Tibial nerve (tissue), 4 donors: ENCODE data around the gene ITGB7. TPM values are rescaled to one million over a fixed set of nuclear protein-coding genes. Genes with fewer than 3 reads are reported as not detected.
A peak's percentile ranks its signal among the peaks of the same experiment; 100 is the strongest.
"Not testable (repeated sequence)": the region's sequence is repeated elsewhere in the genome, so short reads cannot be mapped to it uniquely, and the experiment has no call there.

Experiments
- DNase-seq, 2 donors: peaks; one replicate each; pipeline ENCODE4 v3.0.0-alpha.2; 2019; ENCODE audit warnings: low spot score in 2 of 2
- H3K27ac ChIP-seq, 4 donors: fragments of 200-600 bp; sonication (generic) in 3 of 4; one replicate each; pipeline ENCODE4 v1.5.1; 2017 to 2019; ENCODE audit warnings: mild to moderate bottlenecking in 1 of 4
- H3K27me3 ChIP-seq, 2 donors: fragments of 200-600 bp; sonication (generic) in 1 of 2; one replicate each; pipeline versions ENCODE4 v1.5.1 to v1.6.0; 2017 to 2019
- H3K36me3 ChIP-seq, 3 donors: fragments of 200-600 bp; sonication (generic); one replicate each; pipeline ENCODE4 v1.5.1; 2018 to 2019
- H3K4me1 ChIP-seq, 4 donors: fragments of 200-600 bp; sonication (generic) in 3 of 4; one replicate each; pipeline ENCODE4 v1.5.1; 2017 to 2019
- H3K4me3 ChIP-seq, 4 donors: fragments of 200-600 bp; sonication (generic) in 3 of 4; one replicate each; pipeline ENCODE4 v1.5.1; 2017 to 2019; ENCODE audit warnings: mild to moderate bottlenecking in 1 of 4, moderate library complexity in 1 of 4
- H3K9me3 ChIP-seq, 4 donors: fragments of 200-600 bp; sonication (generic) in 3 of 4; one replicate each; pipeline ENCODE4 v1.5.1; 2017 to 2019
- CTCF ChIP-seq, 5 experiments: fragments of 200-600 bp in 3 of 5; fragments of 450-650 bp in 2 of 5; sonication (generic) in 3 of 5; IDR thresholded peaks; one replicate each; pipeline ENCODE4 v1.5.1; 2016 to 2019; ENCODE audit warnings: antibody characterized with exemption in 5 of 5, mild to moderate bottlenecking in 3 of 5, moderate library complexity in 2 of 5
- EP300 ChIP-seq, 2 donors: sonication (generic); formaldehyde crosslinking; IDR thresholded peaks; one replicate each; pipeline ENCODE4 v1.6.1; 2017; ENCODE audit warnings: antibody characterized with exemption in 2 of 2, mild to moderate bottlenecking in 1 of 2
- POLR2A ChIP-seq, 2 donors: fragments of 450-650 bp; IDR thresholded peaks; one replicate each; pipeline ENCODE4 v1.6.1; 2017; ENCODE audit warnings: antibody characterized with exemption in 2 of 2, mild to moderate bottlenecking in 2 of 2, moderate library complexity in 2 of 2
- WGBS, 2 donors: methylation state at CpG; one replicate each; pipeline ENCODE4 v1.1.5; 2018; 5-methylcytosine and 5-hydroxymethylcytosine counted together
- total RNA-seq, 4 donors: library from RNA; depleted of rRNA; stranded (reverse); fragments of >200 nt; gene quantifications; one replicate each; pipeline ENCODE4 v1.1.0, GENCODE V29; 2016

Gene ITGB7
- total RNA-seq, 4 donors from 2014 or later = 3.6 to 15.1 (median 8.9) TPM

- H3K27ac ChIP-seq = peak overlapping the region in 3 of 4 donors; percentile 8 to 64 (median 57)
- H3K4me1 ChIP-seq = peaks cover 0 to 41% (median 18%) of the 10 kb centered on the region in 4 donors
- TF ChIP-seq EP300 (IDR thresholded peaks at IDR 0.05) = no peak
- TF ChIP-seq POLR2A (IDR thresholded peaks at IDR 0.05) = no peak
- TF ChIP-seq CTCF (IDR thresholded peaks at IDR 0.05) = no peak
- WGBS, 2 donors = 45 to 62% methylated on average over 2 of the region's 2 CpGs
- DNase-seq = no peak
- H3K9me3 ChIP-seq = no peaks in the 10 kb centered on the region
- H3K4me3 ChIP-seq = no peak overlapping the region
- no peaks in the 10 kb centered on the region for H3K27me3 ChIP-seq
- H3K36me3 ChIP-seq = peaks cover 0 to 44% (median 4%) of the 10 kb centered on the region in 3 donors
These were observed 1.4 kb upstream of the ITGB7 start for GRCh38 chr12:53208435-53208834.

GRCh38 chr12:53205747-53206419, 1.2 kb downstream of the ITGB7 start:
- no peak for TF ChIP-seq EP300 (IDR thresholded peaks at IDR 0.05)
- TF ChIP-seq POLR2A (IDR thresholded peaks at IDR 0.05) = no peak
- TF ChIP-seq CTCF (IDR thresholded peaks at IDR 0.05) = no peak
- peak in 1 of 2 donors; percentile 46 for DNase-seq
- H3K4me1 ChIP-seq = peaks cover 0 to 39% (median 18%) of the 10 kb centered on the region in 4 donors
- H3K36me3 ChIP-seq = peaks cover 0 to 18% (median 0%) of the 10 kb centered on the region in 3 donors
- WGBS, 2 donors = 35 to 44% methylated on average over 7 of the region's 7 CpGs
- H3K4me3 ChIP-seq = peak overlapping the region in 1 of 4 donors; percentile 26
- peak overlapping the region in 3 of 4 donors; percentile 51 to 64 (median 64) for H3K27ac ChIP-seq
- H3K9me3 ChIP-seq = no peaks in the 10 kb centered on the region
- H3K27me3 ChIP-seq = no peaks in the 10 kb centered on the region

- no peak for DNase-seq
- Histone ChIP-seq H3K9me3 (no peaks in the 10 kb centered on the region), H3K4me1 (peaks cover 0 to 37% (median 20%) of the 10 kb centered on the region in 4 donors), H3K27ac (no peak overlapping the region), H3K4me3 (no peak overlapping the region), H3K36me3 (peaks cover 0 to 3% (median 0%) of the 10 kb centered on the region in 3 donors), H3K27me3 (no peaks in the 10 kb centered on the region)
- no peak for TF ChIP-seq EP300 (IDR thresholded peaks at IDR 0.05)
- no peak for TF ChIP-seq POLR2A (IDR thresholded peaks at IDR 0.05)
- TF ChIP-seq CTCF (IDR thresholded peaks at IDR 0.05) = no peak
- WGBS, 2 donors = 90 to 100% methylated on average over 1 of the region's 1 CpG
These were observed 2.7 kb downstream of the ITGB7 start for GRCh38 chr12:53204351-53204750.

GRCh38 chr12:53202316-53202715, 4.7 kb downstream of the ITGB7 start:
- not testable (repeated sequence) for H3K36me3 ChIP-seq, H3K27me3 ChIP-seq, DNase-seq, H3K4me3 ChIP-seq, H3K9me3 ChIP-seq, H3K27ac ChIP-seq
- 87% methylated on average over 7 of the region's 7 CpGs for WGBS, 2 donors
- H3K4me1 ChIP-seq = peaks cover 0 to 34% (median 18%) of the 10 kb centered on the region in 4 donors

GRCh38 chr12:53201639-53202038, 5.4 kb downstream of the ITGB7 start:
- no peak overlapping the region for H3K4me3 ChIP-seq
- 86 to 88% methylated on average over 4 of the region's 4 CpGs for WGBS, 2 donors
- no peak for DNase-seq

More at GRCh38 chr12:53201639-53202038, 5.4 kb downstream of the ITGB7 start:
- no peaks in the 10 kb centered on the region for H3K36me3 ChIP-seq
- H3K27ac ChIP-seq = no peak overlapping the region
- H3K4me1 ChIP-seq = peaks cover 0 to 30% (median 18%) of the 10 kb centered on the region in 4 donors
- no peaks in the 10 kb centered on the region for H3K9me3 ChIP-seq
- TF ChIP-seq CTCF (IDR thresholded peaks at IDR 0.05) = no peak
- no peak for TF ChIP-seq EP300 (IDR thresholded peaks at IDR 0.05)
- TF ChIP-seq POLR2A (IDR thresholded peaks at IDR 0.05) = no peak
- H3K27me3 ChIP-seq = no peaks in the 10 kb centered on the region
